SKM-1 (cell line): ENCODE data around the gene DOK7.

Source experiments
- DNase-seq: peaks from one replicate; lab custom pipeline; 2025; ENCODE audit not compliant: unreplicated experiment; lab: John Stamatoyannopoulos, UW

DOK7 gene

DNA sequence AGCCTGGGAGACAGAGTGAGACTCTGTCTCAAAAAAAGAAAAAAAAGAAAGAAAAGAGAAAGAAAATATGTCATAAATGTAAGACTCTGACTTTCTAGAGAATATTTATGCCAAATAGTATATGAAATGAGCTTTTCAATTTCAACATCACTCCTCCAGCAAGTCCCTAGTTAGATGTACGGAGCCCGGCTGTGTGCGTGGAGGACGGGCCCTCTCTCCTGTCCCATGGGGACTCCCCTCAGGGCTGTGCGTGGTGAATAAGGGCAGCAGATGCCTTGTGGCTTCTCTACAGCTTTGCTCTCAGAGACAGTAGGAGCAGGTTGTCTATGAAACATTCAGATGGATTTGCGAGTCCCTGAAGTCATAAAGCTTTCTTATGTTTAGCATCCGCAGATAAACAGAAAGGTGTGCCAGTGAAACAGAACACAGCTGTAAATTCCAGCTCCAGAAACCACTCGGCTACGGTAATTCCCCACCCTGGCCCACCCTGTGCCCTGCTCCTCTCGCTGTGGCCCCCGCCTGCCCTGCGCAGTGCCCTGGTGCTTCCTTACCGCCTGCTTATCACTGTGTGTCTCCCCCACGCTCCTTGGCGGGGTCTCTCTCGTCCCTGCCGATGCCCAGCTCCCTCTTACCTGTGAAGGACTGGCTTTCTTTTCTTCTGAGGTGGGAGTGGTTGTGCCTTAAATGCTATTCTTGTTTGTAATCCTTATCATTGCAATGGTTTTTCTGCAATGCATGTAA, 35.2 kb upstream of the DOK7 start:
- no peak for DNase-seq

DNA sequence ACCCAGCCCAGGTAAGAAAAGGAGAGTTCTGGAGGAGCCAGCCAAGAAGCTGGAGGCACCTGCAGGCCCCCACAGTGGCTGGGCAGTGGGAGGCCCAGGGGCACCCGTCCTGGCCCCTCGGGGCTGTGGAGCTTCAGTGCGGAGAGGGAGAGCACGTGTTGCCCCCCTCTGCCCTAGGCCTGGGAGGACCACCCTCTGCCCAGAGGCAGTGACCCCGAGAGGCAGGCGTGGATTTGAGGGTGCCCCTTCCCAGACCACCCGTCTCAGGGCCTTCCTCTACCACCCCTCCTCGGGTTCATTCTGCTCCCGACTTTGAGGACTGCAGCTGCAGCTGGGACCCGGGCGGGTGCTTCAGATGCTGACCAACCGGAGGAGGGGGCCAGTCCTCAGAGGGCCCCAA, 33.5 kb upstream of the DOK7 start:
- DNase-seq, result no peak

- no peak for DNase-seq
Observed at GRCh38 chr4:3430524-3430923, 32.6 kb upstream of the DOK7 start.

GRCh38 chr4:3431446-3431993, 31.6 kb upstream of the DOK7 start:
- no peak for DNase-seq

- no peak for DNase-seq
Observed at GRCh38 chr4:3432381-3432790, 30.7 kb upstream of the DOK7 start.

DNA sequence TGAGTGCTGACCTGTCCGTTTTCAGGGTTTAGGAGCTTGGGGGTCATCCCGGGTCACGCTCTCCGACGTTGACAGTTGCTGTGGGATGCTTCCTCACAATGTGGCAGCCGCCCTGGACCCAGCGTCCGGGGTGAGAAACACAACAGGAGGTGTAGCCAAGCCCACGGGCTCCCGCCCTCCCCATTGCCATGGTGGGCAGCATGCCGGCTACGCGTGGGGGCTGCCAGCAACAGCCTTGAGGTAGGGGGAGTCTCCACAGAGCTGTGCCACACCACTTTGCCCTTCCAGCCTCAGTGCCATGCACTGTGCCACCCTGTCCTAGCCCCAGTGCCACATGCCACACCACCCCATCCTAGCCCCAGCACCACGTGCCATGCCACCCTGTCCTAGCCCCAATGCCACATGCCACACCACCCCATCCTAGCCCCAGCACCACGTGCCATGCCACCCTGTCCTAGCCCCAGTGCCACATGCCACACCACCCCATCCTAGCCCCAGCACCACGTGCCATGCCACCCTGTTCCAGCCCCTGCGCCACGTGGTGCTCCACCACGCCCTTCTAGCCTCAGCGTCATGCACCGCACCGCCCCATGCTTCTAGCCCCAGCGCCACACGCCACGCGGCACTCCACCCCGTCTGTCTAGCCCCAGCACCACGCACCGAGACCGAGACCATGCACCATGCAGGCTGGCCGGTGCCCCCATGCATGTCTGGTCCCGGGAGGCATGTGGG, 29.8 kb upstream of the DOK7 start:
- no peak for DNase-seq

GRCh38 chr4:3434881-3435685, 28.0 kb upstream of the DOK7 start:
- no peak for DNase-seq

- no peak for DNase-seq
Observed at GRCh38 chr4:3435686-3435956, 27.5 kb upstream of the DOK7 start.

GRCh38 chr4:3436048-3436797, 26.9 kb upstream of the DOK7 start:
- DNase-seq, result no peak

DNA sequence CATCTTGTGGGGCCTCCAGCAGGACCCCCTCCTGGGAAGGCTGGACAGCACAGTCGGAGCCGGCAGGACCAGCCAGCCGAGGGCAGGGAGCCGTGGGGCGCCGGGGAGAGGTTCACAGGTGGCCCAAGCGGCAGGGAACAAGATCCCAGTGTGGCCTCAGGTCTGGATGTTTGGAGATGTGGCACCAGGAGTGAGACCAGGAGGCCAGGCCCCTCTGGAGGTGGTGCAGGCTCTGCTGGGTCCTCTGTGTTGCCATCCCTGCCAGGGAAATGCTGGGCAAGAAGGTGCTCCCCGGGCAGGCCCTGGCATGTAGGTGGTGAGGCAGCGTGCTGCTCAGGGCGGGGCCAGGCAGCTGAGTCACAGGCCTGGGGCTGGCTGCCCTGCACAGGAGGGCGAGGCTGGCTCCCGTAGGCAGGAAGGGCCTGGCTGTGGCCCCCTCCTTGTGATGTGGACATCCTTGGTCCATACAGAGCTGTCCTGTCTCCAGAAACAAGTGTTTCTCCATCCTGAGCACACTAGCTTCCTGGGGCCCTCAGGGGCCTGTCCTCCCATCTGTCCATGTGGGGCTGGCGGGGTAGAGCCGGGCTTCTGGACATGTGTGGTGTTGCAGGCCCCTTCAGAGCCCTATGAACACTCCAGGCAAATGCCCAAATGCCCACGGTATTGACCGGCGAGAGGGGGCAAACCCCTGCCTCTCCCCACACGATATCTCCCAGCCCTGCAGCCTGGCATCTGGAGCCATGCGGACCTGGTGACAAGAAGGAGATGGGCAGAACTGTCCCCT, 26.1 kb upstream of the DOK7 start:
- no peak for DNase-seq

DNA sequence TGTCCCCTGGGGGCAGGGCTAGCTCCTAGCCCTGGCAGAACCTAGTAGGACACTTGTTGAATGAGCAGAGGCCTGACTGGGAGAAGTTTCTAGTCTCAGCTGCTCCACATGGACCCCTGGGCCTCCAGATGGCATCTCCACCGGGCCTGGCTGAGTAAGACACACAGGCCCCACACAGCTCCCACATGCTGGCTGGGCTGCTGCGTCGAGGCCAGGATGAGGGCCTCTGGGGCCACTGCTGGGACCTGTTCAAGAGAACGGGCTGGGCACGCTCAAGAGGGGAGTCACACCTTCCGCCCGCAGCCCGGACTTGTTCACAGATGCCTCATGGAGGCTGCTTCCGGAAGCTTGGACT, 25.5 kb upstream of the DOK7 start:
- DNase-seq, result no peak

DNA sequence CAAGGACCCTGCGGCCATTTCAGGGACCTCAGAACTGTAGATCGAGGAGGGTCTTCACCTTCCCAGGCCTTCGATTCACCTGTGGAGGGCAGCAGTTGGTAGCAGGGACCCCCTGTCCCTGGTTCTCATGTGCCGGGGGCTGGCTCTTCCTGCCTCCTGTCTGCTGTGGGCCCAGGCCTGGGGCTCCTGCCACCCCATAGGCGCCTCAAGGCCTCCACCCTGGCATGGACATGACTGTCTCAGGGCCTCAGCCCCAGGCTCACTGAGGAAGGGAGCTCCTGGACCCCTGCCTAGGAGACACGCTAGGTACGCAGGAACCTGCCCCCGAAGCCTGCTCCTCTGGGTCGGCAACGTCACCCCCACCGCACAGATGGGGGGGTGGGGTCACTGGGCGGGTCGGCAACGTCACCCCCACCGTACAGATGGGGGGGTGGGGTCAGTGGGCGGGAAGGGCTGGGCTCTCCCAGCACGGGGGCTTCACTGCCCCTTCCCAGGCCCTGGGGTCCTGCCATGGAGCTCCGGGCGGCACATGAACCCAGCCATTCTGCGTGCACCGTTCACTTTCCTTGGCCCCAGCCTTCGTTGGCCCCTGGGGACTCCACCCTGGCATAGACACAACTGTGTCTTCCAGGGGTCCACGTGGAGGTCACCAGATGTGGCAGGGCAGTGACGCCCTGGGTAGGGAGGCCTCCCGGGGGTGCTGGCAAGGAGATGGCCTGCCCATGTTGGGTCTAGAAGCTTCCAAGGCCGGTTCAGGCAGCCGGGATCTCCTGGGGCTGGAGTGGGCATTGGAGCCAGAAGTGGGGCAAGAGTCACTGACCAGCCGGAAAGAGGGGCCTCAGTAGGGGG, 24.9 kb upstream of the DOK7 start:
- no peak for DNase-seq

DNA sequence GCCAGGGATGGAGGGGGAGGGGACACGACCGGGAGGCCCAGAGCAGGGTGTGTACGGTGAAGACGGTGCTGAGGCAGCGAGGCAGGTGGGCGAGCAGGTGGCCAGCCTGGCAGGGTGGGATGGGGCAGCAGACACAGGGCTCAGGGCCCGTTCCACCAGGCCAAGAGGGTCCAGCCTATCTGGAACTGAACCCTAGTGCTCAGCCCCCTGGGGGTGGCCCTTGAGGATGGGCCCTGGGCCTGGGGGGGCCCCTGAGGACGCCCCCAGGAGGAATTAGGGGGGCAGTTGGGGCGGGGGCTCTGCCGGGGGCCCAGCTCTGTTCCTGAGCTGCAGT, 24.3 kb upstream of the DOK7 start:
- DNase-seq, result no peak

DNA sequence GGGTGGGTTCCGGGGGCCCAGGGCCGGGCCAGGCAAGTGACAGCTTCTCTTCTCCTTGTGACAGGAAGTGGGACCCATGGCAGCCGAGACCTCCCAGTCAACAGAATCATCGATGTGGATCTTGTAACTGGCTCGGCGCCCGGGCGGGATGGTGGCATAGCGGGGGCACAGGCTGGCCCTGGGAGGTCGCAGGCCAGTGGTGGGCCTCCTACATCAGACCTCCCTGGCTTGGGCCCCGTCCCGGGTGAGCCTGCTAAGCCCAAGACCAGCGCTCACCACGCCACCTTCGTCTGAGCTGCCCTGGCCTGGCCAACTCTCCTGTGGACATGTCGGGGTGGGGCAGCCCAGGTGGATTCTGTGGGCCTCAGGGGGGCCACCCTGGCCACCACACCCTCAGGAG, 23.7 kb upstream of the DOK7 start:
- no peak for DNase-seq

- DNase-seq, result no peak
Observed at GRCh38 chr4:3440011-3440410, 23.1 kb upstream of the DOK7 start.

- no peak for DNase-seq
Observed at GRCh38 chr4:3440979-3441500, 22.1 kb upstream of the DOK7 start.

GRCh38 chr4:3441501-3442459, 21.3 kb upstream of the DOK7 start, which contains the start of gene HGFAC:
TSS of gene HGFAC (plus strand) at chr4:3441968. CDS start at chr4:3442002, 34 bp downstream.
- no peak for DNase-seq

- DNase-seq, result no peak
Observed at GRCh38 chr4:3442460-3442958, 20.6 kb upstream of the DOK7 start.
